GM06990 (cell line): Measurements from ENCODE around the gene WRAP53.
A peak's percentile ranks its signal among the peaks of the same experiment; 100 is the strongest.

Experiments
- DNase-seq: peaks from one replicate; pipeline ENCODE4 v3.0.0-alpha.2; 2011; ENCODE audit not compliant: insufficient read length; ENCODE audit errors: extremely low read depth
- H3K27me3 ChIP-seq: replicated peaks from 2 replicates; pipeline ENCODE4 v1.6.0; 2011; ENCODE audit warnings: low read length; ENCODE audit not compliant: control insufficient read depth, insufficient read depth
- H3K36me3 ChIP-seq: 2 replicates; pipeline ENCODE4 v1.5.1; 2011; ENCODE audit warnings: low read length; ENCODE audit not compliant: control insufficient read depth, insufficient read depth
- H3K4me3 ChIP-seq: replicated peaks from 2 replicates; pipeline ENCODE4 v1.5.1; 2011; ENCODE audit warnings: low read depth, mild to moderate bottlenecking, control low read depth, low read length
- TF ChIP-seq, protein P1 (sequence below): IDR thresholded peaks from 2 replicates; pipeline ENCODE4 v1.5.1; 2011; ENCODE audit warnings: low read length, control low read depth, mild to moderate bottlenecking, inconsistent platforms; ENCODE audit not compliant: insufficient read depth, poor library complexity, severe bottlenecking

WRAP53 gene

GRCh38 chr17:7710301-7710700 lies 22.0 kb downstream of the WRAP53 start:
- no peak for DNase-seq
- TF ChIP-seq, protein P1, sequence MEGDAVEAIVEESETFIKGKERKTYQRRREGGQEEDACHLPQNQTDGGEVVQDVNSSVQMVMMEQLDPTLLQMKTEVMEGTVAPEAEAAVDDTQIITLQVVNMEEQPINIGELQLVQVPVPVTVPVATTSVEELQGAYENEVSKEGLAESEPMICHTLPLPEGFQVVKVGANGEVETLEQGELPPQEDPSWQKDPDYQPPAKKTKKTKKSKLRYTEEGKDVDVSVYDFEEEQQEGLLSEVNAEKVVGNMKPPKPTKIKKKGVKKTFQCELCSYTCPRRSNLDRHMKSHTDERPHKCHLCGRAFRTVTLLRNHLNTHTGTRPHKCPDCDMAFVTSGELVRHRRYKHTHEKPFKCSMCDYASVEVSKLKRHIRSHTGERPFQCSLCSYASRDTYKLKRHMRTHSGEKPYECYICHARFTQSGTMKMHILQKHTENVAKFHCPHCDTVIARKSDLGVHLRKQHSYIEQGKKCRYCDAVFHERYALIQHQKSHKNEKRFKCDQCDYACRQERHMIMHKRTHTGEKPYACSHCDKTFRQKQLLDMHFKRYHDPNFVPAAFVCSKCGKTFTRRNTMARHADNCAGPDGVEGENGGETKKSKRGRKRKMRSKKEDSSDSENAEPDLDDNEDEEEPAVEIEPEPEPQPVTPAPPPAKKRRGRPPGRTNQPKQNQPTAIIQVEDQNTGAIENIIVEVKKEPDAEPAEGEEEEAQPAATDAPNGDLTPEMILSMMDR = no peak
- no peak overlapping the region for H3K4me3 ChIP-seq
- H3K27me3 ChIP-seq = peaks cover 3% of the 10 kb centered on the region
- H3K36me3 ChIP-seq = no peaks in the 10 kb centered on the region

GRCh38 chr17:7711051-7711755 lies 22.9 kb downstream of the WRAP53 start:
- Histone ChIP-seq H3K27me3 (peaks cover 3% of the 10 kb centered on the region), H3K4me3 (no peak overlapping the region), H3K36me3 (no peaks in the 10 kb centered on the region)
- TF ChIP-seq, protein P1 = peak; percentile 30
- DNase-seq = no peak

- TF ChIP-seq, protein P1 = no peak
- Histone ChIP-seq H3K36me3 (no peaks in the 10 kb centered on the region), H3K4me3 (no peak overlapping the region), H3K27me3 (peaks cover 6% of the 10 kb centered on the region)
- DNase-seq = no peak
Observed at GRCh38 chr17:7712111-7712771, 24.0 kb downstream of the WRAP53 start.

- TF ChIP-seq, protein P1 = no peak
- DNase-seq = no peak
- Histone ChIP-seq H3K4me3 (no peak overlapping the region), H3K27me3 (peaks cover 6% of the 10 kb centered on the region), H3K36me3 (no peaks in the 10 kb centered on the region)
Observed at GRCh38 chr17:7713782-7714181, 25.5 kb downstream of the WRAP53 start.

GRCh38 chr17:7714721-7715594 lies 26.7 kb downstream of the WRAP53 start:
- no peak for DNase-seq
- TF ChIP-seq, protein P1 = no peak
- H3K36me3 ChIP-seq = no peaks in the 10 kb centered on the region
- H3K4me3 ChIP-seq = no peak overlapping the region
- H3K27me3 ChIP-seq = peaks cover 6% of the 10 kb centered on the region
